ENCODE measurements around the gene NEUROD2.

NEUROD2 gene

DNA sequence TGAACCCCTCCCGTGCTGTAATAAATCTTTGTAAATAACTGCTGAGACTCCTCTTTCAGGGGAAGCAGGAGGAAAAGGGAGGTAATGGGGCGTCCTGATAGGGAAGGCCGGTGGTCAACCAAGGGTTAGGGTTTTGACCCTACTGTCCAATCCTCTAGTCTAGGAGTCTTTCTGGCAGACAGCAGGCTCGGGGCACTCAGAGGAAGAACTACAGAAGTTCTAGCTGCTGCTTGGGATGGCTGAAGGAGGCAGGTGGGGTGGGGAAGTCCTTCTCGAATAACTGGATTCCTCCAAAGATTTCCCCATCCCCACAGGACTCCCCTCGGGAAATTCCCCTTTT, 28.8 kb upstream of the NEUROD2 start:
- TF ChIP-seq, protein P1, sequence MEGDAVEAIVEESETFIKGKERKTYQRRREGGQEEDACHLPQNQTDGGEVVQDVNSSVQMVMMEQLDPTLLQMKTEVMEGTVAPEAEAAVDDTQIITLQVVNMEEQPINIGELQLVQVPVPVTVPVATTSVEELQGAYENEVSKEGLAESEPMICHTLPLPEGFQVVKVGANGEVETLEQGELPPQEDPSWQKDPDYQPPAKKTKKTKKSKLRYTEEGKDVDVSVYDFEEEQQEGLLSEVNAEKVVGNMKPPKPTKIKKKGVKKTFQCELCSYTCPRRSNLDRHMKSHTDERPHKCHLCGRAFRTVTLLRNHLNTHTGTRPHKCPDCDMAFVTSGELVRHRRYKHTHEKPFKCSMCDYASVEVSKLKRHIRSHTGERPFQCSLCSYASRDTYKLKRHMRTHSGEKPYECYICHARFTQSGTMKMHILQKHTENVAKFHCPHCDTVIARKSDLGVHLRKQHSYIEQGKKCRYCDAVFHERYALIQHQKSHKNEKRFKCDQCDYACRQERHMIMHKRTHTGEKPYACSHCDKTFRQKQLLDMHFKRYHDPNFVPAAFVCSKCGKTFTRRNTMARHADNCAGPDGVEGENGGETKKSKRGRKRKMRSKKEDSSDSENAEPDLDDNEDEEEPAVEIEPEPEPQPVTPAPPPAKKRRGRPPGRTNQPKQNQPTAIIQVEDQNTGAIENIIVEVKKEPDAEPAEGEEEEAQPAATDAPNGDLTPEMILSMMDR (IDR thresholded peaks at IDR 0.05; ENCODE audit: low read depth, low read length, missing control alignments) = no peak
- no peak for DNase-seq (ENCODE audit: low read depth)
- peak overlapping the region; percentile 93 for H3K4me3 ChIP-seq (ENCODE audit: low read depth, low read length)
- in situ Hi-C loops (cut with HindIII; ENCODE audit: low sequenced_read_pairs) = no loop called here

DNA sequence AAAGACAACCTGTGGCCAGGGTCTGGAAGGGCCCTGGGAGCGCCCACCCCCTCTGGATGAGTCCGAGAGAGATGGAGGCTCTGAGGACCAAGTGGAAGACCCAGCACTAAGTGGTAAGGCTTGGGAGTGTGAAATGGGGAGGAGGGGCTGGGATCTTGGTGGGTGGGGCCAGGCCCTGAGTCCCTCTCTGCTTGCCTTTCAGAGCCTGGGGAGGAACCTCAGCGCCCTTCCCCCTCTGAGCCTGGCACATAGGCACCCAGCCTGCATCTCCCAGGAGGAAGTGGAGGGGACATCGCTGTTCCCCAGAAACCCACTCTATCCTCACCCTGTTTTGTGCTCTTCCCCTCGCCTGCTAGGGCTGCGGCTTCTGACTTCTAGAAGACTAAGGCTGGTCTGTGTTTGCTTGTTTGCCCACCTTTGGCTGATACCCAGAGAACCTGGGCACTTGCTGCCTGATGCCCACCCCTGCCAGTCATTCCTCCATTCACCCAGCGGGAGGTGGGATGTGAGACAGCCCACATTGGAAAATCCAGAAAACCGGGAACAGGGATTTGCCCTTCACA, 28.0 kb upstream of the NEUROD2 start:
- no peak overlapping the region for H3K4me3 ChIP-seq (ENCODE audit: low read depth, low read length)

DNA sequence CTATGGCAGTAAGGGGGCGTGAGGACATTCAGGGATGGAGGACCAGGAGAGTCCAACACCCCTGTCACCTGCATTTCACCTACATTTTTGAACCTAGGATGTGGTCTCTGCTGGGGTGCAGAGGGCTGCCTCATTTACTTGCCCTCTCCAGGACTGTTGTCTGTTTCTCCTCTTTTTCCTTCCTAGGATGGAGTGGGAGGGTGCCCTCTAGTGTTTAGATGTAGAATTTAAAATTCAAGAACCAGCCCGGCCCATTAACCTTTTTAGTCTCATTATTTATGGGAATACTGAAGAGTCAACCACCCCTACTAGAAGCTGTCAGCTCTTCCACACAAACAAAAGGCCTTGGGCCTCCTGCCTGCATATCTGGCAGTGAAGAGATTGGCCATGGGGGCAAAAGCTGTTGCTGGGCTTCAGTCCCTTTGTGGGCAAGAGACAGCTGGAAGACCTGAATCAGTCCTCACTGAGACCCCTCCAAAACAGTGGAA, 26.7 kb upstream of the NEUROD2 start:
- in situ Hi-C loops (cut with HindIII; ENCODE audit: low sequenced_read_pairs) = no loop called here
- no peak overlapping the region for H3K4me3 ChIP-seq (ENCODE audit: low read depth, low read length)
- peak; percentile 28 for DNase-seq (ENCODE audit: low read depth)
- TF ChIP-seq, protein P1 (IDR thresholded peaks at IDR 0.05; ENCODE audit: low read depth, low read length, missing control alignments) = peak; percentile 77

More for the DNA sequence above, 28.0 kb upstream of the NEUROD2 start:
- no peak for DNase-seq (ENCODE audit: low read depth)
- TF ChIP-seq, protein P1 (IDR thresholded peaks at IDR 0.05; ENCODE audit: low read depth, low read length, missing control alignments) = no peak
- in situ Hi-C loops (cut with HindIII; ENCODE audit: low sequenced_read_pairs) = no loop called here

DNA sequence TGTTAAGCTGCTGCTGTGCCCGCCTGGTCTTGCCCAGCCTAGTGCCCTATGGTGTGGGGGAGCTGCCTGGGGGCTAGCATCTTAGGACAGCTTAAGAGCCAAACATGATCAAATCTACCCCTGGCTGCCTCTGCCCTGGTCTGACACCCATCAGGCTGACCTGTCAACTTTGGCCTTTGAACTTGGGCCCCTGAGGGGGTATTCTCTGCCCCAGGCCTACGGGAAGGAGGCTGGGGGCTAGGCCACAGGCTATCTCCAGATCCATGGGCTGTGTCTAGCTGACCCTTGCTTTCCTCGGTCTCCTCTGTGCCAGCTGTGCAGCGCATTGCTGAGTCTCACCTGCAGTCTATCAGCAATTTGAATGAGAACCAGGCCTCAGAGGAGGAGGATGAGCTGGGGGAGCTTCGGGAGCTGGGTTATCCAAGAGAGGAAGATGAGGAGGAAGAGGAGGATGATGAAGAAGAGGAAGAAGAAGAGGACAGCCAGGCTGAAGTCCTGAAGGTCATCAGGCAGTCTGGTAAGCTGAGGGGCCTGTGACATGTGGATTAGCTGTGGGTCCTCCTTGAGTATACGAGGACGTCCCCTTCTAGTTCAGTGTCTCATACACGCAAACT, 26.0 kb upstream of the NEUROD2 start:
- TF ChIP-seq, protein P1 (IDR thresholded peaks at IDR 0.05; ENCODE audit: low read depth, low read length, missing control alignments) = no peak
- no peak overlapping the region for H3K4me3 ChIP-seq (ENCODE audit: low read depth, low read length)
- no peak for DNase-seq (ENCODE audit: low read depth)
- in situ Hi-C loops (cut with HindIII; ENCODE audit: low sequenced_read_pairs) = no loop called here

DNA sequence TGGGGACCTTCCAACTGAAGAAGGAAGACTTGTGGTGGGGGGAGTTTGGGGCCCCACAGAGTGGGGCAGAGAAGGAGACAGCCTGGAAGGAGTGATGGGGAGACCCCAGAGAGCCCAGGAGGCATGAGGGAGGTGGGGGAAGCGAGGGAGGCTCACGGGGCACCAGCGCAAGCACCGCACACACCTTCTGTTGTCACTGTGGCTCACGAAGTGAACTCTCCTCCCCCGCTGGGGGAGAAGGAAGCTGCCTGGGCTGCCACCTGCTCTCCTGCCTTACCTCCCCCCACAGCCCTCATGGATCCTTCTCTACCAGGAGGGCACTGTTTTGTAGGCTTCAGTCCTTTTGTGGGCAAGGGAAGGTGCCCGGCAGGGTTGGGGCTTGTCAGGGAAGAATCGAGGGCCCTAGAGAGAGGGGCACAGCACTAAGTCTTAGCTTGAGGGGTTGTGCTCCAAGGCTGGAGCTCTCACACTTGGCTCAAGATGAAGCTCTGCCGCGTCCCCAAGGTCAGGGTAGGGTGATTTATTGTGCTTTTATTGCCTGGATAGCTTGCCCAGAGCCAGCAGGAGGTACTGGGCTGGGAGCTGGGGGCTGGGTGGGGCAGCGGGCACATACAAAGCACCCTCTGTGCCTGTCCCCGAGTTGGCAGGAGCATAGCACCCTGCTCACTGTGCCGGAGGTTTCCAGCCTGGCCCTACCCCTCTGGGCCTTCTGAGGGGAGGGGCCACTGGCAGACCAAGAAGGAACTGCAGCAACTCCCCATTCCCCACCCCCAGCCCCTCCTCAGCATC, 24.6 kb upstream of the NEUROD2 start:
- no peak overlapping the region for H3K4me3 ChIP-seq (ENCODE audit: low read depth, low read length)
- DNase-seq (ENCODE audit: low read depth) = no peak
- TF ChIP-seq, protein P1 (IDR thresholded peaks at IDR 0.05; ENCODE audit: low read depth, low read length, missing control alignments) = no peak
- in situ Hi-C loops (cut with HindIII; ENCODE audit: low sequenced_read_pairs) = no loop called here

DNA sequence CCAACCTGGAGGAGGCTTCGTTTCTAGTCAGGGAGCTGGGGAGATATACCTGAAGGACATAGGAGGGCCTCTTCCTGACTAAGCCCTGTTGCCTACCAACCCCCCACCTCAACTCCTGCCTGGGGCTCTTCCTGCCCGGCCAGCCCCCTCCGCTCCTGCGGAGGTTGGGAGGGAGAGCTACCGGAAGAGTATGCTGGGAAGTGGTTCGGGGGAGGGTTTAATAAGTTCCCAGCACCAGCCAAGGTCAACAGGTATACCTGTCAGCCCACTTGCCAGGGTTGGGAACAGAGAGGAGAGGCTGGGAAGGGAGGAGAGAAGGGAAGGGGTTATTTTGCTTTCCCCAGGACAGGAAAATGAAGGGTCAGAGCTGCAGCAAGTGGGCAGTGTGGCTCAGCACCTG, 23.7 kb upstream of the NEUROD2 start:
- H3K4me3 ChIP-seq (ENCODE audit: low read depth, low read length) = no peak overlapping the region
- TF ChIP-seq, protein P1 (IDR thresholded peaks at IDR 0.05; ENCODE audit: low read depth, low read length, missing control alignments) = no peak
- no peak for DNase-seq (ENCODE audit: low read depth)
- in situ Hi-C loops (cut with HindIII; ENCODE audit: low sequenced_read_pairs) = no loop called here

Measured in astrocyte of the cerebellum (primary cell).